A549 (cell line): Measurements from ENCODE around the gene PRR14L. TPM values are rescaled to one million over a fixed set of nuclear protein-coding genes. Genes with fewer than 3 reads are reported as not detected.
A peak's percentile ranks its signal among the peaks of the same experiment; 100 is the strongest.

Source experiments
- ATAC-seq, 2 experiments: fragments of 200-7000 bp in 1 of 2; fragments of >200 bp in 1 of 2; cut with Nextera tagmentation in 1 of 2; cut with Tn5 transposase in 1 of 2; 3 replicates each; pipeline versions ENCODE4 v1.8.0 to v1.9.1; 2018 to 2020; ENCODE audit warnings: mild to moderate bottlenecking in 1 of 2, moderate library complexity in 1 of 2
- CTCF ChIA-PET: fragments of 300-600 bp; sonication (Branson Sonifier 250); formaldehyde crosslinking; extraction: SDS; loops from one replicate; lab custom pipeline; 2021; ENCODE audit warnings: antibody characterized with exemption, inconsistent platforms; lab: Yijun Ruan, JAX
- POLR2A ChIA-PET: fragments of 350-600 bp; formaldehyde crosslinking; extraction: SDS; loops from one replicate; lab custom pipeline; 2021; ENCODE audit warnings: antibody characterized with exemption, inconsistent platforms; lab: Yijun Ruan, JAX
- DNase-seq, 2 experiments: peaks; one replicate each; pipeline versions ENCODE4 v3.0.0 to v3.0.0-alpha.2; 2011 to 2016; ENCODE audit warnings: low read depth in 1 of 2, low spot score in 1 of 2
- FAIRE-seq: peaks from 2 replicates; lab custom pipeline; 2011; peaks lifted over from hg19 to GRCh38; lab: Jason Lieb, UNC
- H3K27ac ChIP-seq, 2 experiments: fragments of >200 bp; sonication (Bioruptor Twin); formaldehyde crosslinking; 3 replicates each; pipeline ENCODE4 v1.5.1; 2016 to 2017
- H3K4me1 ChIP-seq: fragments of >200 bp; sonication (Bioruptor Twin); formaldehyde crosslinking; 3 replicates; pipeline ENCODE4 v1.6.1; 2016
- H3K4me2 ChIP-seq: fragments of >200 bp; sonication (Bioruptor Twin); formaldehyde crosslinking; 3 replicates; pipeline ENCODE4 v1.6.1; 2016
- H3K4me3 ChIP-seq: fragments of >200 bp; sonication (Bioruptor Twin); formaldehyde crosslinking; 3 replicates; pipeline ENCODE4 v1.5.1; 2016
- H3K9me3 ChIP-seq: fragments of >200 bp; sonication (Bioruptor Twin); formaldehyde crosslinking; 3 replicates; pipeline ENCODE4 v1.6.1; 2016
- BCL3 ChIP-seq: fragments of >200 bp; sonication (Bioruptor Twin); formaldehyde crosslinking; IDR thresholded peaks from 3 replicates; pipeline ENCODE4 v1.6.1; 2016
- CTCF ChIP-seq: fragments of >200 bp; sonication (Bioruptor Twin); formaldehyde crosslinking; IDR thresholded peaks from 3 replicates; pipeline ENCODE4 v1.5.1; 2016
- E2F6 ChIP-seq: IDR thresholded peaks from 2 replicates; pipeline ENCODE4 v1.6.1; 2012; ENCODE audit warnings: low read depth, borderline replicate concordance
- EHF ChIP-seq: fragments of 250-450 bp; sonication (Bioruptor Pico); IDR thresholded peaks from 2 replicates; pipeline ENCODE4 v1.5.0; 2020; ENCODE audit warnings: mild to moderate bottlenecking
- EHMT2 ChIP-seq: fragments of 200-600 bp; sonication (generic); IDR thresholded peaks from 2 replicates; pipeline ENCODE4 v1.6.1; 2016; ENCODE audit warnings: antibody characterized with exemption, low read depth, mild to moderate bottlenecking, moderate library complexity
- ELK1 ChIP-seq: fragments of 150-350 bp; IDR thresholded peaks from 2 replicates; pipeline ENCODE4 v1.6.1; 2014; ENCODE audit warnings: low read depth, mild to moderate bottlenecking, low read length
- FOSL2 ChIP-seq, 2 experiments: fragments of 450-650 bp in 1 of 2; fragments of >200 bp in 1 of 2; sonication (Bioruptor Twin) in 1 of 2; formaldehyde crosslinking; IDR thresholded peaks; 2 replicates each; pipeline versions ENCODE4 v1.5.0 to v1.6.1; 2016 to 2020; ENCODE audit warnings: mild to moderate bottlenecking in 1 of 2, moderate library complexity in 1 of 2
- HES2 ChIP-seq: fragments of >200 bp; sonication (Bioruptor Twin); formaldehyde crosslinking; IDR thresholded peaks from 2 replicates; pipeline ENCODE4 v1.6.1; 2016
- HOXA7 ChIP-seq: fragments of 250-450 bp; sonication (Bioruptor Pico); IDR thresholded peaks from 2 replicates; pipeline ENCODE4 v1.5.0; 2020; ENCODE audit warnings: mild to moderate bottlenecking, moderate library complexity
- HOXB13 ChIP-seq: fragments of 250-450 bp; sonication (Bioruptor Pico); IDR thresholded peaks from 2 replicates; pipeline ENCODE4 v1.5.0; 2020; ENCODE audit warnings: low read depth, mild to moderate bottlenecking, moderate library complexity
- HOXB5 ChIP-seq: fragments of 250-450 bp; sonication (Bioruptor Pico); IDR thresholded peaks from 2 replicates; pipeline ENCODE4 v1.5.0; 2020; ENCODE audit warnings: mild to moderate bottlenecking, moderate library complexity
- JUN ChIP-seq, 2 experiments: fragments of >200 bp; sonication (Bioruptor Twin); formaldehyde crosslinking; IDR thresholded peaks; 2 replicates in 1 of 2; 3 replicates in 1 of 2; pipeline ENCODE4 v1.6.1; 2016 to 2017
- JUNB ChIP-seq: fragments of >200 bp; sonication (Bioruptor Twin); formaldehyde crosslinking; IDR thresholded peaks from 2 replicates; pipeline ENCODE4 v1.6.1; 2016
- KDM1A ChIP-seq: fragments of 200-600 bp; sonication (generic); IDR thresholded peaks from 2 replicates; pipeline ENCODE4 v1.6.1; 2016; ENCODE audit warnings: low read depth, mild to moderate bottlenecking
- MAFK ChIP-seq: fragments of 450-650 bp; IDR thresholded peaks from 2 replicates; pipeline ENCODE4 v1.6.1; 2014; ENCODE audit not compliant: partially characterized antibody
- MAX ChIP-seq: IDR thresholded peaks from 2 replicates; pipeline ENCODE4 v1.6.1; 2012
- MAZ ChIP-seq: fragments of 150-350 bp; IDR thresholded peaks from 2 replicates; pipeline ENCODE4 v1.6.1; 2014; ENCODE audit warnings: antibody characterized with exemption, low read depth, low read length, borderline replicate concordance
- MYC ChIP-seq: IDR thresholded peaks from 2 replicates; pipeline ENCODE4 v1.6.1; 2012; ENCODE audit warnings: mild to moderate bottlenecking, inconsistent platforms, low read length, improper control_type of control experiment, borderline replicate concordance
- PHF8 ChIP-seq: fragments of 200-600 bp; sonication (generic); IDR thresholded peaks from 2 replicates; pipeline ENCODE4 v1.6.1; 2016; ENCODE audit warnings: low read depth, mild to moderate bottlenecking, antibody characterized with exemption, moderate library complexity, borderline replicate concordance
- POLR2A ChIP-seq: IDR thresholded peaks from 2 replicates; pipeline ENCODE4 v1.6.1; 2012; ENCODE audit warnings: mild to moderate bottlenecking, low read length
- RARB ChIP-seq: fragments of 250-450 bp; sonication (Bioruptor Pico); IDR thresholded peaks from 2 replicates; pipeline ENCODE4 v1.8.0; 2021; ENCODE audit warnings: mild to moderate bottlenecking, moderate library complexity
- RCOR1 ChIP-seq: fragments of 150-350 bp; IDR thresholded peaks from 2 replicates; pipeline ENCODE4 v1.6.1; 2014; ENCODE audit warnings: antibody characterized with exemption, low read length, low read depth
- REST ChIP-seq: fragments of 200-600 bp; sonication (generic); IDR thresholded peaks from 2 replicates; pipeline ENCODE4 v1.6.1; 2016; ENCODE audit warnings: antibody characterized with exemption, mild to moderate bottlenecking, moderate library complexity
- TP53 ChIP-seq: fragments of 250-450 bp; sonication (Bioruptor Pico); IDR thresholded peaks from 2 replicates; pipeline ENCODE4 v1.5.0; 2021; ENCODE audit warnings: mild to moderate bottlenecking, moderate library complexity
- ZFP36 ChIP-seq: fragments of 450-650 bp; IDR thresholded peaks from 2 replicates; pipeline ENCODE4 v1.6.1; 2014; ENCODE audit warnings: borderline replicate concordance; ENCODE audit not compliant: partially characterized antibody
- WGBS: methylation state at CpG from one replicate; pipeline ENCODE4 v1.1.6; 2017; ENCODE audit errors: missing lambda C conversion rate; 5-methylcytosine and 5-hydroxymethylcytosine counted together
- polyA plus RNA-seq, 4 experiments: library from polyadenylated mRNA; depleted of rRNA in 3 of 4; stranded (reverse); fragments of >200 nt; fragmentation: RNase III in 1 of 4; extraction: RNeasy Plus Mini Kit Qiagen cat#74134 plus additional on column Dnase treatment in 1 of 4; gene quantifications; 2 replicates in 3 of 4; 3 replicates in 1 of 4; pipeline ENCODE4 v1.2.3, GENCODE V29; 2011 to 2017

The PRR14L gene
- polyA plus RNA-seq, 2 of the 4 experiments (the other 2 are of a cell fraction) = 5.6 to 15.7 TPM

GRCh38 chr22:31753634-31754501 is 3.9 kb upstream of the PRR14L start, which contains the start of gene DEPDC5:
Gene DEPDC5, plus strand, starts transcription at chr22:31754019. Its CDS starts 903 bp downstream, at chr22:31754922.
- peaks cover 15% of the 10 kb centered on the region; the same call in 2 of the 3 replicates for H3K4me1 ChIP-seq
- WGBS = under 1% methylated on average over 29 of the region's 65 CpGs
- peak; percentile 89 to 90 for ATAC-seq
- CTCF ChIA-PET = interaction anchor here (1.1 kb wide), 2 partner anchors 12 to 88 kb away, joined by 3 to 4 read pairs; no protein-coding TSS in a partner anchor
- H3K9me3 ChIP-seq = no peaks in the 10 kb centered on the region
- H3K4me2 ChIP-seq = peak within 1 kb of the TSS; percentile 95
- FAIRE-seq = no peak
- H3K4me3 ChIP-seq = peak within 1 kb of the TSS; percentile 82
- DNase-seq = peak; percentile 69 to 92
- TF ChIP-seq ELK1 = no peak
- peak; percentile 49; the same call in 1 of the 2 replicates for TF ChIP-seq HOXB5
- TF ChIP-seq HES2 = no peak
- TF ChIP-seq PHF8 = peak; percentile 47; the same call in 1 of the 2 replicates
- TF ChIP-seq EHF (CRISPR knock-in tag) = no peak
- no peak for TF ChIP-seq RARB
- TF ChIP-seq POLR2A = peak; percentile 45
- TF ChIP-seq REST = peak; percentile 58
- no peak for TF ChIP-seq FOSL2 (IDR thresholded peaks at IDR 0.05)
- TF ChIP-seq FOSL2 (CRISPR knock-in tag; IDR thresholded peaks at IDR 0.05) = peak; percentile 50; the same call in 1 of the 2 replicates
- no peak for TF ChIP-seq TP53
- TF ChIP-seq KDM1A = peak; percentile 83; the same call in 1 of the 2 replicates
- TF ChIP-seq JUN (IDR thresholded peaks at IDR 0.05) = peak; percentile 69 to 82; a peak in 3 of 5 replicates
- no peak for TF ChIP-seq EHMT2
- TF ChIP-seq JUNB = no peak
- TF ChIP-seq HOXA7 = 0 out of 2 replicates have a peak, but pooled peaks have one; percentile 32
- TF ChIP-seq MAX = peak; percentile 68
- TF ChIP-seq MYC = peak; percentile 52; the same call in 1 of the 2 replicates
- TF ChIP-seq ZFP36 = peak; percentile 89
- peak; percentile 64; the same call in 1 of the 2 replicates for TF ChIP-seq HOXB13 (CRISPR knock-in tag)
- TF ChIP-seq E2F6 = peak; percentile 49; the same call in 1 of the 2 replicates
- peak; percentile 47; the same call in 2 of the 3 replicates for TF ChIP-seq BCL3
- no peak for TF ChIP-seq RCOR1
- TF ChIP-seq CTCF = no peak
- no peak for TF ChIP-seq MAZ
- TF ChIP-seq MAFK = no peak
- peak within 1 kb of the TSS; percentile 91 to 95 for H3K27ac ChIP-seq
- POLR2A ChIA-PET = interaction anchor here (0.9 to 1.4 kb wide), 2 partner anchors 73 to 92 kb away, joined by 3 read pairs; partner anchors contain the start of gene PISD
